HAP-1 (cell line): Measurements from ENCODE around the gene ABCC1.

Experiments
- DNase-seq, 2 experiments: peaks; one replicate each; pipeline ENCODE4 v3.0.0-alpha.2; 2016 to 2020; ENCODE audit warnings: low spot score in 2 of 2
- H3K27me3 ChIP-seq: fragments of 250-450 bp; sonication (Bioruptor Pico); 2 replicates; pipeline ENCODE4 v1.5.1; 2020; ENCODE audit warnings: low read depth, mild to moderate bottlenecking, moderate library complexity
- H3K36me3 ChIP-seq: fragments of 250-450 bp; sonication (Bioruptor Pico); replicated peaks from 2 replicates; pipeline ENCODE4 v1.5.1; 2020; ENCODE audit warnings: mild to moderate bottlenecking
- H3K4me1 ChIP-seq: fragments of 250-450 bp; sonication (Bioruptor Pico); 2 replicates; pipeline ENCODE4 v1.5.1; 2020; ENCODE audit warnings: mild to moderate bottlenecking
- H3K4me3 ChIP-seq: fragments of 250-450 bp; sonication (Bioruptor Pico); 2 replicates; pipeline ENCODE4 v1.5.1; 2020; ENCODE audit warnings: mild to moderate bottlenecking, moderate library complexity
- H3K9me3 ChIP-seq: fragments of 250-450 bp; sonication (Bioruptor Pico); 2 replicates; pipeline ENCODE4 v1.5.1; 2020; ENCODE audit warnings: mild to moderate bottlenecking, moderate library complexity
- in situ Hi-C: fragments of 300-500 bp; cut with MboI; formaldehyde crosslinking; loops from 3 replicates; pipeline ENCODE4 v1.14.3; 2020; ENCODE audit warnings: low sequenced_read_pairs, inconsistent platforms, mixed read lengths

Gene ABCC1

DNA sequence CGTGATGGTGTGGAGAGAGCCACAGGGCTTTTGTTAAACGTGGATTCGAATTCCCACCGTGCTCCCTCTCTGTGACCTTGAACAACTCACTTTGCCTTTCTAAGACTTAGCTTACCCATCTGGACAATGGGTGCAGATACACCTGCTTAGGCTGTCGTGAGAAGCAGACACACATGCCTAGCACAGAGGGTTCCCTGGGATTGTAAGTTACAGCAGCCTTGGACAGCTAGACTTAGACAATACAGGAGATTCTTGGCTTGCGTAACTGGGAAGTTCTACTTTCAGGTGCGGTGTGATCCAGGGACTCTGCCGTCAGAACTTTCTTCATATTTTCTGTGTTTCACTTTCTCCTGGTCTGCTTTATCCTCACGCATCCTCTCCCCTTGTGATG, 127.0 kb downstream of the ABCC1 start:
- H3K36me3 ChIP-seq: peaks cover 50% of the 10 kb centered on the region
- no peak for DNase-seq
- H3K9me3 ChIP-seq: no peaks in the 10 kb centered on the region
- no peaks in the 10 kb centered on the region for H3K27me3 ChIP-seq
- H3K4me3 ChIP-seq: no peak overlapping the region
- H3K4me1 ChIP-seq: no peaks in the 10 kb centered on the region
- in situ Hi-C loops: no loop called here

DNA sequence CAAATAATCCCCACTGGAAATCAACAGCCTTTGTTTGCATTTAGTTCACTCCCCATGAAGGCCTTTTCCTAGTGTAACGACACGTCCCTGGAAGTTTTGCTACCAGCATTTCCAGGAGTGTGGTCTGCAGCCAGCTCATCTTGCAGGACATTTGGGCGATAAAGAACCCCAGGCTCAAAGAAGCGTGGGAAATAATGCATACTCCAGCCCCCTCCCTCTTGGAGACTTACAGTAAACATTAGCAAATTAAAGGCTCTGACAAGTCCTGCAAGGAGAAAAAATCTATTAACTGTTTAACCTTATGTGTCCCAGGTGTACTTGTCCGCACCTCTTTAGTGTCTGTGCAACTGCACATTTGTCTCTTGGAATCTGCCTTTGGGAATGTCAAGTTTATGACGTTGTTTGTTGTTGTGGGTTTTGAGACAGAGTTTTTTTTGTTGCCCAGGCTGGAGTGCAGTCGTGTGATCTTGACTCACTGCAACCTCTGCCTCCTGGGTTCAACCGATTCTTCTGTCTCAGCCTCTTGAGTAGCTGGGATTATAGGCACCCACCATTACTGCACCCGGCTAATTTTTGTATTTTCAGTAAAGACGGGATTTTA, 131.1 kb downstream of the ABCC1 start:
- in situ Hi-C loops: no loop called here
- DNase-seq: no peak
- no peaks in the 10 kb centered on the region for H3K27me3 ChIP-seq
- H3K4me1 ChIP-seq: no peaks in the 10 kb centered on the region
- peaks cover 64% of the 10 kb centered on the region for H3K36me3 ChIP-seq
- H3K9me3 ChIP-seq: no peaks in the 10 kb centered on the region
- no peak overlapping the region for H3K4me3 ChIP-seq

DNA sequence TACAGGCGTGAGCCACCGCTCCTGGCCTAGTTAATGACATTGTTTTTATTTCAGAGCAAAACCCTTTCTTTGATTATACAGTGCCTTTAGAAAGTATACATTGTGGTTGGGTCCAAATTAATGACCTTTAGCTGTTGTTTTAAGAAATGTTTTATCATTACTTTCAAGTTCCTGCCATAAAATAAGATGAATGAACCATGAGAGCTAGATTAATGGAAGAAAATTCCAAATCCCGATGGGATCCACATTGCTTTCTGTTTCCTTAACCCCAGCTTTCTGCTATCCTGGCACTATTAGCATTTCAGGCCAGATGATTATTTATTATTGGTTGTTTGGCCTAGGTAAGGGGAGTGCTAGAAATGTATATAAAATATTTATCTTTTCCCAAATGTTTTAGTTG, 131.7 kb downstream of the ABCC1 start:
- no peaks in the 10 kb centered on the region for H3K4me1 ChIP-seq
- DNase-seq: no peak
- no peak overlapping the region for H3K4me3 ChIP-seq
- H3K9me3 ChIP-seq: no peaks in the 10 kb centered on the region
- H3K36me3 ChIP-seq: peaks cover 62% of the 10 kb centered on the region
- H3K27me3 ChIP-seq: no peaks in the 10 kb centered on the region
- in situ Hi-C loops: no loop called here

DNA sequence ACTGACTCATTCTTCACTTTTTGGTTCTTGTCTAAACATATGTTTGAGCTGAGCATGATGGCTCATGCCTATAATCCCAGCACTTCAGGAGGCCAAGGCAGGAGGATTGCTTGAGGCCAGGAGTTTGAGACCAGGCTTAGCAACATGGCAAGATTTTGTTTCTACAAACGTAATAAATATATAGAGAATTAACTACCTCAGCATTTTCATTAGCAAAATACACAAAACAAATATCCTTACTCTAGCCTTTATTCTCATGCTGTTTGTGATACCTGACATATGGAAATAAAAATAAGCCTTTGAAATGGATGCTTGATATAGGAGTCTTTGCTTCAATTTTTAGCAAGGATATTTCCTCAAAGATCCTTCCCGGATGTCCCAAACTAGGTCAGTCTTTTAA, 132.8 kb downstream of the ABCC1 start:
- Histone ChIP-seq H3K9me3 (no peaks in the 10 kb centered on the region), H3K27me3 (no peaks in the 10 kb centered on the region), H3K4me3 (no peak overlapping the region), H3K4me1 (no peaks in the 10 kb centered on the region), H3K36me3 (peaks cover 62% of the 10 kb centered on the region)
- DNase-seq: no peak
- in situ Hi-C loops: no loop called here

DNA sequence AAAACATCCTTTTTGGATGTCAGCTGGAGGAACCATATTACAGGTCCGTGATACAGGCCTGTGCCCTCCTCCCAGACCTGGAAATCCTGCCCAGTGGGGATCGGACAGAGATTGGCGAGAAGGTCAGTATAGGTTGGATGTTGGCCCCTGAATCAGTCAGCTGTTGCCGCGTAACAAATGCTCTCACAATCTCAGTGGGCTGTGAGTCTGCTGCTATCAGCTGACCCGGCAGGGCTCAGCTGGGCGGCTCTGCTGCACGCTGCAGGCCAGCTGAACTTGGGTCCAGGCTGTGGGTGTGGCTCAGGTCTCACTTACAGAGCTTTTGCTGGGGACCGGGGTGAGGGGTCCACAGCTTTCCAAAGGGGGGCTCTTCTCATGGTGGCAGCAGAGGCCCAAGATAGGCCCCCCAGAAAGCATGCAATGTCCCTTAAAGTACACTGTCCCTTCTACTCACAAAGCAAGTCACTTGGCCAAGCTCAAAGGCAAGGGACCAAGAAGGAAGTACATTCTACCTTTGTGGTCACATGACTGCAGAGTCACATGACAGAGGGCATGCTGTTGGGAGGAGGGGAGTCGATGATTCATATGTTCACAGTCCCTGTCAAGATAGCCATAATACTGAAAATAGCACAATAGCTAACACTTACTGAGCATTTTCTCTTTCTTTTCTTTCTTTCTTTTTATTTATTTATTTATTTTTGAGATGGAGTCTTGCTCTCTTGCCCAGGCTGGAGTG, 134.2 kb downstream of the ABCC1 start:
- H3K9me3 ChIP-seq: no peaks in the 10 kb centered on the region
- in situ Hi-C loops: no loop called here
- H3K36me3 ChIP-seq: peaks cover 68% of the 10 kb centered on the region
- DNase-seq: peak in 1 of 2 experiments; percentile 40
- H3K4me1 ChIP-seq: no peaks in the 10 kb centered on the region
- H3K27me3 ChIP-seq: no peaks in the 10 kb centered on the region
- H3K4me3 ChIP-seq: no peak overlapping the region

DNA sequence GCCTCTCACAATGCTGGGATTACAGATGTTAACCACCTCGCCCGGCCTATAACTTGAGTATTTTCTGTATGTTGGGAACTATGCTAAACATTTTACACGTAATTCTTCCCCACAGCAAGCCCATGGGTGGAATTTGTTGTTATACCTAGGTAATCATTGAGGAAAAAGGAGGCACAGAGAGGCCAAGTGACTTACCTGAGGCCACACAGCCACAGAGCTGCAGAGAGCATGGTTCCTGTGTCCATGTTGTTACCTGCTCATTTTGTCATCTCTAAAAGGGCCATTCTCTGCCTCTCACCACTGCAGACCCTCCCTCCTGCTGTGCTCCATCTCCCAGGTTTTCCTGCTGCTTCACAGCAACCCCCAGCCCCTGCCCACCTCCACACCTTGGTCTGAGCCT, 135.5 kb downstream of the ABCC1 start:
- Histone ChIP-seq H3K4me1 (no peaks in the 10 kb centered on the region), H3K4me3 (no peak overlapping the region), H3K27me3 (no peaks in the 10 kb centered on the region), H3K36me3 (peaks cover 73% of the 10 kb centered on the region), H3K9me3 (no peaks in the 10 kb centered on the region)
- in situ Hi-C loops: no loop called here
- DNase-seq: no peak

DNA sequence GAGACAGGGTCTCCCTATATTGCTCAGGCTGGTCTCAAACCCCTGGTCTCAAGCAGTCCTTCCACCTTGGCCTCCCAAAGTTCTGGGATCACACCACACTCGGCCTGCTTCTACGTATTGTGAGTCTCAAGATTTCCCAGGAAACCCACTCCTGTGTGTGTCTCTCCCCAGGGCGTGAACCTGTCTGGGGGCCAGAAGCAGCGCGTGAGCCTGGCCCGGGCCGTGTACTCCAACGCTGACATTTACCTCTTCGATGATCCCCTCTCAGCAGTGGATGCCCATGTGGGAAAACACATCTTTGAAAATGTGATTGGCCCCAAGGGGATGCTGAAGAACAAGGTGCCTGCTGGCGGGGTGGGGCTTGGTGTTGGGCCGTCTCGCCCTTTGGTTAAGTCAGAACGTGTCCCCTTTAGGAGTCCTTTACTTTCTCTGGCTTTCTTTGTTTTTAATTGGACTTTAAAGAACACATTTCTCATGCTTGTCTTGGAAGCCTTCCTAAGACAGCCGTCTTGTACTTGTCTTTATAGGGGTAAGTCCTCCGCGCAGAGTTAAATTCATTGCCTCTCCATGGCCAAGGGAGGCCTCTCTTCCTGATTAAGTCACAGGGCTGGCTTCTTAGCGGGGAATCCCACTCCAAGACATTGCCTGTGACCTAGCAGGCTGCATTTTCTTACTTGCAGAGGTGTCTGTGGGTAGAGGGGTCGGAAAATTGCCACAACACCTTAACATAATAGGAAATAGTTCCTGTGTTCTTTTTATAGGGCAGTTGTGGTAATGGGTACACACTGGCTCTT, 137.4 kb downstream of the ABCC1 start:
- DNase-seq: no peak
- no peaks in the 10 kb centered on the region for H3K9me3 ChIP-seq
- H3K4me3 ChIP-seq: no peak overlapping the region
- in situ Hi-C loops: no loop called here
- peaks cover 71% of the 10 kb centered on the region for H3K36me3 ChIP-seq
- no peaks in the 10 kb centered on the region for H3K4me1 ChIP-seq
- H3K27me3 ChIP-seq: no peaks in the 10 kb centered on the region

DNA sequence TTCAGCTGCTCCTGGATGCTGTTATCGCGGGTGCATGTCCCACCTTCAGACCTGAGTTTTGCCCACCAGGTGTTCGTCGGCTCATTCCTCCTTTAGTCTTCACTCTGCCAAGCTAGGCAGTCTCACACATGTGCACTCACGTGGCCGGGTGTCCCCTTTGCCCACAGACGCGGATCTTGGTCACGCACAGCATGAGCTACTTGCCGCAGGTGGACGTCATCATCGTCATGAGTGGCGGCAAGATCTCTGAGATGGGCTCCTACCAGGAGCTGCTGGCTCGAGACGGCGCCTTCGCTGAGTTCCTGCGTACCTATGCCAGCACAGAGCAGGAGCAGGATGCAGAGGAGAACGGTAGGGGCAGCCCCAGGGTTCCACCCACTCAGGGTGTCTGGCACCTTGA, 140.8 kb downstream of the ABCC1 start:
- no peaks in the 10 kb centered on the region for H3K9me3 ChIP-seq
- H3K4me3 ChIP-seq: no peak overlapping the region
- in situ Hi-C loops: no loop called here
- H3K36me3 ChIP-seq: peaks cover 66% of the 10 kb centered on the region
- no peak for DNase-seq
- no peaks in the 10 kb centered on the region for H3K27me3 ChIP-seq
- no peaks in the 10 kb centered on the region for H3K4me1 ChIP-seq

DNA sequence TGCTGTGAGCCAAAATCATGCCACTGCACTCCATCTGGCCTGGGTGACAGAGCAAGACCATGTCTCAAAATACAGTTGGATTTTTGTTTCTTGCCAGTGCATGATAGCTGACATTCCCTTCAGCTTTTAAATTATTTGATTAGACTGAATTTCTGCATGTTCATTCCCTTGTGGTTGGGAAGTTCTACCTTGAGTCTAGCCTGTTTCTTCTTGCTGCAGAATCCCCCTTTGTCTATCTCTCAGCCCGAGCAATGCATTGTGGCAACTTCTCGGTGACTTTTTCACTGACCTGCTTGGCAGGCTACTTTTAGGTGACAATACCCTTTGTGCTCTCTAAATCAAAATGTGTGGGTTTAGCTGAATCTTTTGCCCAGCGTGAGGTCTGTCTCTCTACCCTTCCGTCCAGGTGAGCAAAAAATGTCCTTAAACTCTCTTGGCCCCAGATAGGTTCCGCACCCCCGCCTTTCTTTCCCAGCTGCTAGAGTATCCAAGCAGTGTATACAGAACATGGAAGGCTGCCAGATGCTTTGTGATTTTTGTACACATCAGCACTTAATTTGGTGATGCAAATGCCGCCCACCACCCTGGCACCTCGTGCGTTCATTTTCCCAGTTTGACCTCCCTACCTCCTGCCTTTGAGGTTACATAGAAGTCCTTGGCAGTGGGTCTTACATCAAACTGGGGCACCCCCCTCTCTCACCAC, 143.7 kb downstream of the ABCC1 start:
- no peaks in the 10 kb centered on the region for H3K9me3 ChIP-seq
- in situ Hi-C loops: no loop called here
- peaks cover 46% of the 10 kb centered on the region for H3K36me3 ChIP-seq
- no peaks in the 10 kb centered on the region for H3K27me3 ChIP-seq
- DNase-seq: no peak
- no peaks in the 10 kb centered on the region for H3K4me1 ChIP-seq
- H3K4me3 ChIP-seq: no peak overlapping the region

DNA sequence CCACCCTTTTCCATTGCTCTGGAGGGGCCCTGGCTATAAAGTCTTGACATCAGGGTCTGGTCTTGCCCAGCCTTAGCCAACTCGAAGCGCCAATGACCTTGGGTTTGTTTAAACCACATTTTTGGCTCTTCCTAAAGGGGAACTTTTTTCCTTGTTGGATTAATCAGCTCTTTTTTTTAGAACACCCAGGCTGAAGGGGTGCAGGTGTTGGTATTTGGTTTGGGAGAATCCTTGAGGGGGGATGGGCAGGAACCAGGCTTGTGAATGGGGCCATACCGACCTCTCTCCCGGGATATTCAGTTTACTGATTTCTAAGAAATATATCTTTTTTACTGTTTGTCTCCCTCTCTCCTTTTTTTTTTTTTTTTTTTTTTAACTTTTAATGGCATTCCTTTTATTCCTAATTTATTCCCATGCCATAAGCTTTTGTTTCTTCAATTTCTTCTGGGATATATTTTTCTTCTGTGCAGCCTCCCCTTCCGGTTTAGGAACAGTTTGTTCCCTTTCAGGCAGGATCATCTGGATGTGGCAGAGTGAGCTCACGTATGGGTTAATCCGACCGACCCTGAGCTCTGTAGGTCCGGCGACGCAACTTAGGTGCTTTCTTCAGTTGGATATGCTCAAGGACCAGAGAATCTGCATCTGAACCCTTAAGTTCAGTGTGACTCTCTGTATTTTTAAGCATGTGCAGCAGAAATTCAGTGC, 144.4 kb downstream of the ABCC1 start:
- Histone ChIP-seq H3K9me3 (no peaks in the 10 kb centered on the region), H3K36me3 (peaks cover 43% of the 10 kb centered on the region), H3K27me3 (no peaks in the 10 kb centered on the region), H3K4me3 (no peak overlapping the region), H3K4me1 (no peaks in the 10 kb centered on the region)
- DNase-seq: no peak
- in situ Hi-C loops: no loop called here

DNA sequence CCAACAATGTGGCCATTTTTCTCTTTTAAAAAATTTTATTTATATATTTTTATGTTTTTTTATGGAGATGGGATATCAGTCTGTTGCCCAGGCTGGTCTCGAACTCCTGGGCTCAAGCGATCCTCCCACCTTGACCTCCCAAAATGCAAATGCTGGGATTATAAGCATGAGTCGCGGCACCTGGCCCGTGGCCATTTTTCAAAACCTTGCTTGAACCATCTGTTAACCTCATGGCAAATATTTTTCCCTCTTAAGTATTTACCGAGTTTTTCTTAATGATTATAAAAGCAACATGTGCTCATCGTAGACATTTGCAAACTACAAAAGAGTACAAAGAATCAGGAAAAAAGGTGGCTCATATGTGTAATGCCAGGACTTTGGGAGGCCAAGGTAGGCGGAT, 146.2 kb downstream of the ABCC1 start:
- no peaks in the 10 kb centered on the region for H3K27me3 ChIP-seq
- H3K4me1 ChIP-seq: no peaks in the 10 kb centered on the region
- H3K9me3 ChIP-seq: no peaks in the 10 kb centered on the region
- H3K36me3 ChIP-seq: peaks cover 38% of the 10 kb centered on the region
- DNase-seq: no peak
- no peak overlapping the region for H3K4me3 ChIP-seq
- in situ Hi-C loops: no loop called here

DNA sequence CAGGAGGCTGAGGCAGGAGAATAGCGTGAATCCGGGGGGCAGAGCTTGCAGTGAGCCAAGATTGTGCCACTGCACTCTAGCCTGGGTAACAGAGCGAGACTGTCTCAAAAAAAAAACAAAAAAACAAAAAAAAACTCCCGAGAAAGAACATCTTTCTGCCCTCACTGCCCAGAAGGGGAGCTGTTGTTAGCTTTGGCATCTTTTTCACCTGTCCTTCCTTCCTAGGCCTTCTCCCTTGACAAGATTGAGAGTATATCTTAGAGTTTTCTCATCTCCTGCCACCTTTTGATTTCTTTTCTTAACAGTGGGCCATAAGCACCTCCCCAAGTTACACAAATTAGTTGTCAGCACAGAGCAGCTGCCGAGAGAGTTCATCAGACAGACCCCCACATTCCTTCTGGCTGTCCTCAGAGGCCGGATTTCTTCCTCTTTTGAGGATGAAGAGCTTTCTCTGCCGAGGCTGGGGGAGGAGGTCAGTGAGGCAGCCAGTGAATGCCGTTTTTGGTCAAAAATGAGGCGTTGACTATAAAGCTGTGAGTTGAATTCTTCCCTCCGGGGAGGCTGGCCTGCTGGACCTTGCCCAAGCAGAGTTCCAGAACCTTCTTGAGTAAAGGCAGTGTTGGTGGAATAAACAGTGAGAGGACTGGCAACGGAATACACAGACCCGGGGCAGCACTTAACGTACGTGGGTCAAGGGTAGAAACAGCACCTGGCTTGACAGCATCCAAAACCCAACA, 146.9 kb downstream of the ABCC1 start:
- H3K4me3 ChIP-seq: no peak overlapping the region
- H3K36me3 ChIP-seq: peaks cover 36% of the 10 kb centered on the region
- in situ Hi-C loops: no loop called here
- H3K9me3 ChIP-seq: no peaks in the 10 kb centered on the region
- no peak for DNase-seq
- no peaks in the 10 kb centered on the region for H3K27me3 ChIP-seq
- H3K4me1 ChIP-seq: no peaks in the 10 kb centered on the region

DNA sequence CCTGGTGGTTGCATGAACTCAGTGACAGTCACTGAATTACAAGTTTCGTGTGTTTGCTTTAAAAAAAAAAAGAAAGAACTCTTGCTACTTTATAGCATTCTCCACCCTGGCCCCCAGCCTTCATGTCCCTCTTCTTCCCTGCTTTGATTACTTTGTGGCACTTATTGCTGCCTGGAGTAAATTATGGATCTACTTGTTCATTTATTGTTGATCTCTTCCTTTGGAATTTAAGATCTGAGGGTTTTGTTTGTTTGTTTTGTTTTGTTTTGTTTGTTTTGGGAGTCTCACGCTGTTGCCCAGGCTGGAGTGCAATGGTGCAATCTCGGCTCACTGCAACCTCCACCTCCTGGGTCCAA, 147.4 kb downstream of the ABCC1 start:
- Histone ChIP-seq H3K4me3 (no peak overlapping the region), H3K36me3 (peaks cover 41% of the 10 kb centered on the region), H3K4me1 (no peaks in the 10 kb centered on the region), H3K9me3 (no peaks in the 10 kb centered on the region), H3K27me3 (no peaks in the 10 kb centered on the region)
- DNase-seq: no peak
- in situ Hi-C loops: no loop called here
